Keratinocyte (primary cell): ENCODE data around the gene CENPF.

ENCODE experiments used
- EZH2 ChIP-seq: IDR thresholded peaks from one replicate; pipeline ENCODE4 v1.6.1; 2012; ENCODE audit warnings: inconsistent platforms, mild to moderate bottlenecking, low read length, moderate library complexity
- TF ChIP-seq, protein P1 (sequence below), 3 experiments: IDR thresholded peaks in 1 of 3; conservative IDR thresholded peaks in 1 of 3; optimal IDR thresholded peaks in 1 of 3; 2 replicates in 2 of 3; 3 replicates in 1 of 3; pipeline versions ENCODE3 to v1.5.1; 2011; ENCODE audit warnings: low read length in 3 of 3, mild to moderate bottlenecking in 3 of 3, moderate library complexity in 2 of 3, control low read depth in 1 of 3, inconsistent platforms in 1 of 3; ENCODE audit not compliant: insufficient read depth in 2 of 3; ENCODE audit errors: extremely low read depth in 1 of 3

DNA sequence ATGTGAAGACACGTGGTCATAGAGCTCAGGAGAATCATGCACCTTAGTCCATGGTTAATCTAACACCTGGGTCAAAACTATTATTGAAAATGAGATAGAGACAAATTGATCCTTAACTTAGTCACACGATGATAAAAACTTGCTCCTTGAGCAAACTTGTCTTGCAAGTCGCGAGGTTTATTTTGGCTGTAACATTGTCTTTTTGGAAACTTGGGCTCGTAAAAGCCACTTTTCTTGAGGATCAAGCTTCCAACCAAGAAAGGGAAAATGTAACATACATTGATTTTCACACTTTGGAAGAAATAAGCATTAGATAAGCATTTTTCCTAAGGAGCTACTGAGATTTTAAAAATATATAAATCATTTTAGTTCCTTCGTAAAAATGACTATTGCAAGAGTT, 19.9 kb upstream of the CENPF start:
- TF ChIP-seq, protein P1, sequence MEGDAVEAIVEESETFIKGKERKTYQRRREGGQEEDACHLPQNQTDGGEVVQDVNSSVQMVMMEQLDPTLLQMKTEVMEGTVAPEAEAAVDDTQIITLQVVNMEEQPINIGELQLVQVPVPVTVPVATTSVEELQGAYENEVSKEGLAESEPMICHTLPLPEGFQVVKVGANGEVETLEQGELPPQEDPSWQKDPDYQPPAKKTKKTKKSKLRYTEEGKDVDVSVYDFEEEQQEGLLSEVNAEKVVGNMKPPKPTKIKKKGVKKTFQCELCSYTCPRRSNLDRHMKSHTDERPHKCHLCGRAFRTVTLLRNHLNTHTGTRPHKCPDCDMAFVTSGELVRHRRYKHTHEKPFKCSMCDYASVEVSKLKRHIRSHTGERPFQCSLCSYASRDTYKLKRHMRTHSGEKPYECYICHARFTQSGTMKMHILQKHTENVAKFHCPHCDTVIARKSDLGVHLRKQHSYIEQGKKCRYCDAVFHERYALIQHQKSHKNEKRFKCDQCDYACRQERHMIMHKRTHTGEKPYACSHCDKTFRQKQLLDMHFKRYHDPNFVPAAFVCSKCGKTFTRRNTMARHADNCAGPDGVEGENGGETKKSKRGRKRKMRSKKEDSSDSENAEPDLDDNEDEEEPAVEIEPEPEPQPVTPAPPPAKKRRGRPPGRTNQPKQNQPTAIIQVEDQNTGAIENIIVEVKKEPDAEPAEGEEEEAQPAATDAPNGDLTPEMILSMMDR (optimal IDR thresholded peaks at IDR 0.05 in 1 of 3, IDR thresholded peaks at IDR 0.05 in 1 of 3, conservative IDR thresholded peaks at IDR 0.05 in 1 of 3; ENCODE audit: extremely low read depth in 1 of 3, insufficient read depth in 2 of 3, low read length in 3 of 3): no peak
- TF ChIP-seq EZH2: no peak
